Stimulated activated CD8-positive, alpha-beta memory T cell treated with anti-CD3 and anti-CD28 coated beads, Interleukin-12 subunit alpha, Interleukin-12 subunit beta, amount 100 ng/mL, for 1 hour (primary cell): ENCODE results near the gene THEMIS.
"Not testable (repeated sequence)": the region's sequence is repeated elsewhere in the genome, so short reads cannot be mapped to it uniquely, and the experiment has no call there.

Source experiments
- DNase-seq: peaks from one replicate; pipeline ENCODE4 v3.0.0-alpha.2; 2020; ENCODE audit warnings: low read depth

The THEMIS gene

DNA sequence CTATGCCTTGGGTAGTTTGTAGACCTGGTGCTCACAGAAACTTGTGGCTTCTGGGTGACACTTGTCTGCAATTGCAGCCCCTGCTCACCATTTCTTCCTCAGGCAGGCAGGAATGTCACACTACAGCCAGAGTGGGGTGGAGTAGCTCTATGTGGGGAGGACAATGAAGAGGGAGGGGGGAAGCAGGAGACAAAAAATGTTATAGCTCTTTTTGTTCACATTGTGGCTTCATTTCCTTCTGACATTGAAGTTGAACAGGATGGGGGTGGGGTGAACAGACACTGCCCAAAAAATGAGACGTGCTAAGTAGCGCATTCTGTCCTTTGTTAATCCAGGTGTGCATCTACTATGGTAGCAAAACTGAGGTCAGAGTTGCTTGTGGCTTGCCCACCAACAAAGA is at the start of gene THEMIS:
Gene THEMIS (minus strand): TSS at position 124 of the 400 bp plus-strand sequence. CDS start 126 bp downstream, outside the sequence.
- DNase-seq, result no peak

GRCh38 chr6:127949251-127949650 is 48.4 kb upstream of the THEMIS start:
- no peak for DNase-seq

GRCh38 chr6:127946388-127946787 is 45.5 kb upstream of the THEMIS start:
- DNase-seq, result no peak

- DNase-seq, result no peak
These were observed 44.7 kb upstream of the THEMIS start for GRCh38 chr6:127945434-127946097.

DNA sequence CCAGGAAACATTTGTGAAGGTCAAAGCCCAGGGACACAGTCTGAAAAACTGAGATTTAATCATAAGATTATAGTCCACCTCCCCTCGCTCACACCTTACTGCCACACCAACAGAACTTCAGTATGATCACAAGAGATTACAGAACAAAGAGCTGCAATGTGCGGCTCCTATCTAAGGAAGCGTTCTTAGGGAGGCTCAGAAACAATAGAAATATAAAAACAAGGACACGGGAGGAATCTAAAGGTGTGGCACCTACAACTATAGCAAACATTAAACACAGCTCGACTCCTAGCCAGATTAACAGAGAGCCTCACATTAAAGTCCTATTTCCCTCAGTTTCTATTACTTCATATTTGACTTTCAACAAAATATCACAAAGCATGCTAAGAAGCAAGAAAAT is 40.4 kb upstream of the THEMIS start:
- DNase-seq, result no peak

- DNase-seq, result no peak
These were observed 38.7 kb upstream of the THEMIS start for GRCh38 chr6:127939442-127940066.

DNA sequence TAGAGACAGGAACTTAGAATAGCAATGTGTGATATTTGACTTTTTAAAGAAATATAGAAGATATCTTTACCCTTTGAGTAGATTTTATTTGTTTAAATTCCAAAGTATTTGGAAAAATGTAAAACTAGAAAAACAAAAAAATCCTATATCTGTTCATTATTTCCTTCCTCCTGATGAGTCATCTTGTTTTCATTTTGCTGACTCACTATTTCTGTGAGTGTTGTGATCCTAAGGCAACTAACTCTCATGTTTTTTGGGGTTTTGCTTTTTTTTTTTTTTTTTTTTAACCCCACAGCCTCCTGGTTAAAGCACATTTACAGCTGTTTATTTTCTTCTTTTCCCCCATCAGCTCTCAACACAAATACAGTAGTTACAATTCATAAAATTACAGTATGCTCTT is 37.8 kb upstream of the THEMIS start:
- no peak for DNase-seq

GRCh38 chr6:127937747-127938146 is 36.9 kb upstream of the THEMIS start:
- DNase-seq, result no peak

- DNase-seq, result no peak
These were observed 36.2 kb upstream of the THEMIS start for GRCh38 chr6:127937102-127937501.

DNA sequence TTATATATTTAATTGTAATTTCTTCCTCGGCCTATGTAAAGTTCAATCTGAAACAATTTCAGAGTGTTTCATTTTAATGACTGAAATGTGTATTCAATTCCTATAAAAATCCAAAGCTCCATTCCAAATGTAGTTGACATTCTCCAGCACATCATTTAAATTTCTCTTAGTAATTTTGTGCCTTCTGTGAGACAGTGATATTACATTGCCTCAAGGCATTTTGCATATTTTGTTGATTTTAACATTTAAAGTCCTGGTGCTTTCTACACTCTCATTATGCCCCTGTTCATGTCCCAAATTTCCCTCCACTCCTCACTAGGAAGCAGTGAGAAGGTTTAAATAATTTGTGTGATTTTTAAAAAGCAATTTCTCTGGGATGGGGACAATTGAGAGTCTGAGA is 34.1 kb upstream of the THEMIS start:
- no peak for DNase-seq

DNA sequence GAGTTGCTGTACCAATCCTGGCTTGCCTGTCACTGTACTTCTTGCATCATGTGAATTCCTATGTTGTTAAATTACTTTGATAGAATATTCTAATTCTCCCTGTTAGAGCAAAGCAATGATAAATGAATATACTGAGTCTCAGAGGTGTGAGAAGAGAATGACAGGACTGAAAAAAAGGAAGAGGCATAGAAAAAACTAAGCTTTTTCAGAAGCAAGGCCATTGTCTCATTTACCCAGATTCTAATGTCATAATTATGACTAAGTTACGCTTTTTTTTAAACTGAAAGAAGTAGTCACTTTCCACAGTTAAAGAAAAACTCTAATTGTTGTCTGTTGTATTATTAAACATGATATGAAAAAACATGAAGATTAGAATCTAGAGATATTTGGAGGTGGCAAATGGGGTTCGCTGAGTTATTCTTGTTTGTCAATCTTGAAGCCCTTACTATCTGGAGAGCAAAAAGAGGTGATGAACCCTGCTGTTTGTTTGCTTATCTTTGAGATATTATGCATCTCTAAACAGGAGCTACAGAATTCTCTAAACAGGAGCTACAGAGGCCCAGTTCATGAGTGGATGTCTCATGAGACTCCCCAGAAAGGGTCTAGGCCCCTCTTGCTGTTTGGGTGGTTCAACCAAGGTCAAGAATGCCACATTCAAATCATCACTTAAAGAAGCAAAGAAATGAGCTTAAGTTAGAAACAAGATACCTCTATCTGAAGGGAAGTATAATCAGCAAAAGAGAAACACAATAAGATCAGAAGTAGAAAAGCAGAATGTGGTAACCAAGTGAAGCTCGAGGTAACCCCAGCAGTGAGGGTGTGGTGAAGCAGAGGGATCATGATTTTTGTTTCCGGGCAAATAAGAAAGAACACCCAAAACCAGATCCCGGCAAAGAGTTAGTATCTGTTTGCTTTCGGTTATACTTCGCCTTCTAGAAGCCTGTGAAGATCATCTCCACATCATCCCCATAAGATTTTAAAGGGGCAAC is 33.3 kb upstream of the THEMIS start:
- DNase-seq, result no peak

DNA sequence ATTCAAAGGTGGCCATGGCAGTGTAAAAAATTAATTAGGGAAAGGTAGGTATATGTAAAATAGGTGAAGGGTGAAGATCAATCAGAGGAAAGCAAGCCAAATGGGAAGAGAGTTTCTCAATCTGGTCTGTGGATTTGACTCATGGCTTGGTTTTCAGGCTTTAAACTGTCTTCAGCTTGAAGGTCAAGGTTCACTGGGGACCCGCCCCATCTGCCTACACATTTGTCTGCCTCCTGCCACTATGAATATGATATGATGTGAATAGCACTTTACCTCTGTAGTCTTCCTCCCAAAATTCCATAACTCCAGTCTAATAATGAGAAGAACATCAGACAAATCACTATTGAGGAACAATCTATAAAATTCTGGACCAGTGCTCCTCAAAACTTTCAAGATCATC is 32.3 kb upstream of the THEMIS start:
- DNase-seq, result no peak

DNA sequence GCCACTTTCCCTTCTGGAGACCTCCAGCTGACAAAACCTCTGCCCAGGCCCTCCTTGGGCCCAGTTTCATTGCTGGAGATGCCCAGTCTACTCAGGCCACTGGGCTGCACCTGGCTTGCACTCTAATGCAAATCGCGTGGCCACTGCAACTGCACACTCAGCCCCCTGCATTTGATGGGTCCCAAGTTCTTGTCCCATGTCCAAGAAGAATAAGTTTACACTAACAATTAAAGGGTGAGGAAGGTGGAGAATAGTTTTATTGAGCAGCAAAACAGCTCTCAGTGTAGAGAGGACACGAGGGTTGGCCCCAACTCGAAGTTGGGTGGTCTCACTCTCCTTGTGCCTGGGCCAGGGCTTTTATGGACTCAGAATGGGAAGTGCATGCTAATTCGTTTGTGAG is 31.9 kb upstream of the THEMIS start:
- no peak for DNase-seq

DNA sequence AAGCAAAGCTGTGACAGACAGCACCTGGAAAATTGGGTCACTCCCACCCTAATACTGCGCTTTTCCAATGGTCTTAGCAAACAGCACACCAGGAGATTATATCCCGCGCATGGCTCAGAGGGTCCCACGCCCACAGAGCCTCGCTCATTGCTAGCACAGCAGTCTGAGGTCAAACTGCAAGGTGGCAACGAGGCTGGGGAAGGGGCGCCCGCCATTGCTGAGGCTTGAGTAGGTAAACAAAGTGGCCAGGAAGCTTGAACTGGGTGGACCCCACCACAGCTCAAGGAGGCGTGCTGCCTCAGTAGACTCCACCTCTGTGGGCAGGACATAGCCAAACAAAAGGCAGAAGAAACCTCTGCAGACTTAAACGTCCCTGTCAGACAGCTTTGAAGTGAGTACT is 25.6 kb upstream of the THEMIS start:
- DNase-seq, result not testable (repeated sequence)

DNA sequence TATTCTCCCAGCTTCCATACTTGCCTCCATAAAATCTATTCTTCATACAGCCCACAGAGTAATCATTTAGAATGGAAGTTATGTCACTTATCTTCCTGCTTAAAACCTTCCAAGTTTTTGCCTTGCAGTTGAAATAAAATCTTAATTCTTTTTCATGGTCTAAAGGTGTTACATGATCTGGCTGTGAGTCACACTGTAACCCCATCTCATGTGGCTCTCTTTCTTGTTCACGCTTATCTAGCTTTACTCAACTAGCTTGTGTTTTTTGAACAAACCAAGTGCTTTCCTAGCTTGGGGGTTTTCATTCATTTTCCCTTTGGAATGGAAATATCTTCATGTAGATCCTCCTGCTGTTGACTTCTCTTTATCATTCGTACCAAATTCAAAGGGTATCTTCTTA is 23.6 kb upstream of the THEMIS start:
- no peak for DNase-seq

DNA sequence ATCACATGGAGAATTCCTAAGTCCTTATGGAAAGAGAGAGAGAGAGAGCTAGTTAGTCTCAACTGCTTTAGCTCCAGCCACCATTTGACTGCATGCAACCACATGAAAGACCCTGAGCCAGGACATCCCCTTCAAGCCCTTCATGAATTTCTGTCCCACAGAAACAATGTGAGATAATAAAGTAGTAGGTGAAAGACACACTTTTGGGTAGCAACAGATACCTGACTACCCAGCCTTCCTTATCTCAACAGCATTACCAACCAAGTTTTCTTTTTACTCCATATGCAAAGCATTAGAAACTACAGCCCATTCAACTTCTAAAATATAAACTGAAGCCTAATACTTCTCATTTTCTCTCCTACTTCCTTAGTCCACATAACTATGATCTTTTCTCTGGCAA is 23.2 kb upstream of the THEMIS start:
- no peak for DNase-seq

GRCh38 chr6:127923135-127923534 is 22.3 kb upstream of the THEMIS start:
- no peak for DNase-seq

DNA sequence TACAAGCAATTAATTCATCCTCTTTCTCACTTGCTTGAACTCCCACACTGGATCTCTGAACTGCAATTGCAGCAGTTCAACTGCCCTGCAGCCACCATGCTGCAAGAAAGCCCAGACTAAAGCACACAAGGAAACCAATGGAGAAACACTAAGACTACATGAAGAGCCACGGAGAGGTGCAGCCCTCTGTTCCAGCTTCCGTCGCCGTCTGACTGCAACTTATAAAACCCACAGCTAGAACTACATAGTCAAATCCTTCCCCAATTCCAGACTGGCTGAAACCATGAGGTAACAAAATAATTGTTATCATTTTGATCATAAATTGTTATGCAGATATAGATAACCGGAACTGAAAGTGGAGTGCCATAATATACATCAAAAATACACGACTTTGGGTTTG is 21.1 kb upstream of the THEMIS start:
- no peak for DNase-seq

DNA sequence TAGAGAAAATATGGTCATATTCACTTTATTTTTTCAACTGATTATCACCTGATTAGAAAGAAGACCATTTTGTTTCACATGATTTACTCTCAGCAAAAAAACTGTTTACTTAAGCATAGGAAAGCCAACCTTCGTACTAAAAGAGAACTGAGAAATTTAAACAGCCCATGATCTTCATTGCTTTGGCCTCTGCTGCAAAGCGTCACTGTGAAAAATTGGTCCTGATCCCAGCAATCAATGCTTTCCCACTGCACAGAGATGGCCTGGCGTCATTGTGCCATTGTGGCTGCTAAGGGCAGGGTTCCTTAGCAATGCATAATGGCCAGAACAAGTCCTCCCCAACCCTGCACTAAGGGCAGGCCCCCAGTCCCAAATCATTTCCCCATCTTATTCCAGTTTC is 19.9 kb upstream of the THEMIS start:
- DNase-seq, result no peak

DNA sequence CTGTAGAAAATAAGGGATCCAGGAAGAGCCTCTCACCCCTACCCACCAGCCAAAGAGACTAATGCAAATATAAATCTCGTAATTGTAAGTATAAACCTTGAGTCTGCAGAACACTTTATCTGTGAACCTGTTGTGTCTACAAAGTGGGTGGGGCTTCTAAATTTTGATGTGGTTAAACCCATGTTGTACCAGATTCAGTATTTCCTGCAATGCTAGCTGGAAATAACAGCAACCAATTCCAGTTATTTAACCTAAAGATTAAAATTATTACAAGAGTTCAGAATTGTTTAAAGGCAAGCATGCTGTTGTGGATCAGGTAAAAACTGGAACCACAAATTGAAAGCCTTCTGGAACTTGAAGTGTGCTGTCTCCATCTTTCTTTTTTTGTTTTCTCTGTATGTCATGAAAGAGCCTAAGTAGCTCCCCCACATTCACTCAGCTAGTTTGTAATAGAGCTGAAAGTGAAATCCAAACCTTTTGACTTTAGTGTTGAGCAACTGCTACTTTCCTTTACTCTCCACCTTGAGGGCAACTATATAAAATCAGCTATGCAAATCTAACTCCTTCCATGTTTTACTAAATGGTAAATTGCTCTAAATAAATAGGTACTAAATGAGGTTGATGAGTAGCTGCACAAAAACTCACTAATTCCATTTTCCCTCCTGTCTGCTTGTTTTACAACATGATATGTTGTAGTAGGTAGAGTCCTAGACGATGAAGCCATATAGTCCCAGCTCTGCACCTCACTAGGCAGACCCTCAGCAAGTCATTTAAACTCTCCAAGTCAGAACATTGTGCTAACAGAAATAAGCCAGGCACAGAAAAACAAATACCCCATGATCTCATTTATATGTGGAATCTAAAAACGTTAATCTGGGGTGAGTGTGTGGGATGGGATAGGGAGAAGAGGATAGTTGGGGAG is 17.9 kb upstream of the THEMIS start:
- no peak for DNase-seq

DNA sequence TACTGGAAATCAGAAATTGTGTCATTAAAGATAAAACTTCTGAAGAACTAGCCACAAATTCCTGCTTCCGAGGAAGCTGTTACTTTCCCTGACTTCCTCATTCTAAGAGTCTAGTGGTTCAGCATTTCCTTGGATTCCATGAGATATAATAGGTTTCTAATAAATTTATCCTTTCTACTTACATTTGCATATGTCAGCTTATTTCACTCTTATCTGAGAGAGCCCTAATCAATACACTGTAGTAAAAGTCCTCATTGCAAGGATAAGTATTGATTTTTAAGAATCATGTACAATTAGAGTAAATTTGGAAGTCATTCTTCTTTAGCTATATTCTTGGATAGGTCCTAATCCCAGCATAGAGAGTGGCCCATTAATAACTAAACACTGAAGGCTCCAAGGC is 16.9 kb upstream of the THEMIS start:
- no peak for DNase-seq

- no peak for DNase-seq
These were observed 13.4 kb upstream of the THEMIS start for GRCh38 chr6:127914240-127914639.
